GM18909 (cell line): ENCODE results near the gene ARHGEF2.
"Not testable (repeated sequence)": the region's sequence is repeated elsewhere in the genome, so short reads cannot be mapped to it uniquely, and the experiment has no call there.

ENCODE experiments used
- ATAC-seq: cut with Tn5 transposase; IDR thresholded peaks from one replicate; pipeline ENCODE4 v1.9.1; 2021; ENCODE audit warnings: mild to moderate bottlenecking; ENCODE audit not compliant: unreplicated experiment, poor library complexity

The ARHGEF2 gene

GRCh38 chr1:155947292-155947691 is 31.1 kb downstream of the ARHGEF2 start:
- ATAC-seq = no peak

- peak; percentile 28 for ATAC-seq
Measured at GRCh38 chr1:155946633-155947219, 31.6 kb downstream of the ARHGEF2 start.

GRCh38 chr1:155944444-155944799 is 33.9 kb downstream of the ARHGEF2 start:
- ATAC-seq = no peak

DNA sequence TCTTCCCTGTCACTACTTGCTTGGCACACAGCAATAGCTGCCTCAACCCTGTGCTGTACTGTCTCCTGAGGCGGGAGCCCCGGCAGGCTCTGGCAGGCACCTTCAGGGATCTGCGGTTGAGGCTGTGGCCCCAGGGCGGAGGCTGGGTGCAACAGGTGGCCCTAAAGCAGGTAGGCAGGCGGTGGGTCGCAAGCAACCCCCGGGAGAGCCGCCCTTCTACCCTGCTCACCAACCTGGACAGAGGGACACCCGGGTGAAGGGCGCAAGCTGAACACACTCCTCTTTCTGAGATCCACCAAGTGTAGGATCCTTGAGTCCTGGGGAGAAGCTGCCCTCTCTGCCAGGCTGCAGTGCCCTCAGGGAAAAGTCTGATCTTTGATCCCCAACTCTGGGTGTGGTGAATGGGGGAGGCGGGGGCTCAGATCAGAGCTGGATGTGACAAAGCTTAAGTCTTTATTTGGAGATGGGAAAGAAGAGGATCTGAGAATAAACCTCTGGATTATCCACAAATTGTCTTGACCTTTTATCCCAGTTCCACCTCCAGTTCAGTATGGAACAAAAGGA is 35.7 kb downstream of the ARHGEF2 start:
- no peak for ATAC-seq

DNA sequence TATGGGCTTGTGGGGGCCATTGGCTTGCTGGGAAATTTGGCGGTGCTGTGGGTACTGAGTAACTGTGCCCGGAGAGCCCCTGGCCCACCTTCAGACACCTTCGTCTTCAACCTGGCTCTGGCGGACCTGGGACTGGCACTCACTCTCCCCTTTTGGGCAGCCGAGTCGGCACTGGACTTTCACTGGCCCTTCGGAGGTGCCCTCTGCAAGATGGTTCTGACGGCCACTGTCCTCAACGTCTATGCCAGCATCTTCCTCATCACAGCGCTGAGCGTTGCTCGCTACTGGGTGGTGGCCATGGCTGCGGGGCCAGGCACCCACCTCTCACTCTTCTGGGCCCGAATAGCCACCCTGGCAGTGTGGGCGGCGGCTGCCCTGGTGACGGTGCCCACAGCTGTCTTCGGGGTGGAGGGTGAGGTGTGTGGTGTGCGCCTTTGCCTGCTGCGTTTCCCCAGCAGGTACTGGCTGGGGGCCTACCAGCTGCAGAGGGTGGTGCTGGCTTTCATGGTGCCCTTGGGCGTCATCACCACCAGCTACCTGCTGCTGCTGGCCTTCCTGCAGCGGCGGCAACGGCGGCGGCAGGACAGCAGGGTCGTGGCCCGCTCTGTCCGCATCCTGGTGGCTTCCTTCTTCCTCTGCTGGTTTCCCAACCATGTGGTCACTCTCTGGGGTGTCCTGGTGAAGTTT is 36.4 kb downstream of the ARHGEF2 start:
- ATAC-seq = no peak

DNA sequence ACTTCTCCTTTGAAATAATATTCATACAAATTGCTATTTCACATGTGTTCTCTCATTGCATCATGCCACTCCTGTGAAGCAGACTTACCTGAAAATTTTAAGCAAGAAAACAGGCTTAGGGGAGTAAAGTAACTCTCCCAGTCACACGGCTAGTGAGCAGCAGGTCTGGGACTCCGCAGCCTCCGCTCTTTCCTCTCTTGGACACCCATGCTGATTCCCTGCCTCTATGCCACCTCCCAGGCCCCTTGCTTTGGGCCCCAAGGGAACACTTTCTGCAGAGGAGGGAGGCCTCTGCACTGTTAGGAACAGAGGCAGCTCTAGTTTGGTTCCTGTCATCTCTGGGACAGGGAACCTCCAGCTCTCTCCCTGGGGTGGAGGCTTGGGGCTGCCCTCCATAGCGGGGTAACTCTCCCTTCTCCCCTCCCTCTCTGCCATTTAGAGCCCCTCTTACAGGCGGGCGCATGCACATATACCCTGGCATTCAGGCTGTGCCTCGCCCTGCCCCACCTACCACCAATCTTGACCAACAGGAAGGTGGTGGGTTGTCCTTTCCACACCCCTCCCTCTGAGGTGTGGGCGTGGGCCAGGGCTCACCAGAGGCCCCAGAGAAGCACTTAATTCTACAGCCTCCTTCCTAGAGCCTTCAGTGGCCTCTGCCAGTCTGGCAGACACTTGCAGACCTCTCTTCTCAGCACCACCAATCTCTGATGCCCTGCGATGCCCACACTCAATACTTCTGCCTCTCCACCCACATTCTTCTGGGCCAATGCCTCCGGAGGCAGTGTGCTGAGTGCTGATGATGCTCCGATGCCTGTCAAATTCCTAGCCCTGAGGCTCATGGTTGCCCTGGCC is 37.1 kb downstream of the ARHGEF2 start, which contains the start of gene RXFP4:
TSS of gene RXFP4 (plus strand) at position 646 of the 852 bp plus-strand sequence. CDS start at position 718, 72 bp downstream.
- ATAC-seq = no peak

- ATAC-seq = no peak
Measured at GRCh38 chr1:155940482-155940992, 37.8 kb downstream of the ARHGEF2 start.

DNA sequence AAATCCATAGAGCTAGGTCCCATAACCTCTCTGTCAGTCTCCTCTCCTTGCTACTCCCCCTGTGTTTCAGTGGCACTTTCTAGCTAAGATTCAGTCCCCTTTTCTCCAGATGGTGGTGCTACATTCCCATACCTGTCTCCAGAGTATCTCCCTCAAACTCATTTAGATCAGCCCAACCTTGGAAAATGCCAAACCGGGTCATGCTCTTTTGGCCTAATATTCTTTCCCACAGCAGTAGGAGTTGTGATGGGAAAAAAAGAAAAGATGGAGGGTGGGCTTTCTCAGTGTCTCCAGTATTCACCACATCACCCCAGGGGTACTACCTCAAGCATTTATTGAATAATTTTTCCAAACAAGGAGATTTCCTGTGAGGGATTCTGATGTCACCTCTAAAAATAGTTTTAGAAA is 40.1 kb downstream of the ARHGEF2 start:
- no peak for ATAC-seq

- no peak for ATAC-seq
Measured at GRCh38 chr1:155934936-155935590, 43.3 kb downstream of the ARHGEF2 start.

DNA sequence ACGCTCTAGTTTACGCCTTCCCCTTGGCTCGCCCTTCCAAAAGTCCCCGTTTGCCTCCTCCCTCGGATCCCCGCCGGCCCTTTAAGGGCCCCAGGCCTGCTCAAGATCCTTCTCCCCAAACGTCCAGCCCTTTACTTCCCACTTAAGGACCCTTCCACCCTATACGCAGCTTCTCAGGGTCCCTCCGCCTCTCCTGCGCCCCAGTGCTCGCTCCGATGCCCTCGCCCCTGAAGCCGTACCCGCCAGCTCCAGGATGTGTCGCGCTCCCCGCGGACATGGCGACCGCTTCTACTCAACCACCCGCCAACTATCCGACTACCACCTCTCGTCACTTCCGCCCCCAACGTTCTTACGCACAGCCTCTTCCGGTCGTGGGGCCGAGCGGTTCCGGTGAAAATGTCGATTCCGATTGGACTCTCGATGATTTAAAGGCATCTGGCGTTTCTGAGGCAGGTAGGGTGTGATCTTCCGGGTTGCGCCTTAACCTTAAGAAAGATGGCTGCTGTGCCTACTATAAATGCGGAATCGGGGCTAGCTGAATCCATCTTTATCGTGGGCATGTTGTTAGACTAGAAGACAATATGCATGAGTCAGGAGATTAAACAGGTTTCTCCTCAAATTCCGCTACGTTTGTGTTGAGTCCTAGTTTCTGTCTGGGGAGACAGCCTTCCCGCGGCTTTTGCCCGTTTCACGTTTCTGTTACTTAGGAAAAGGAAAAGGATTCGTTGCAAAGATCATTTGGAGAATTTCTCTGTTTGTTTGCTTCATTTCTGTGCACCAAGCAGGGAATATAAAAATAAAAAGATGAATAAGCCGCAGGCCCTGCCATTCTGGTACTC is 44.0 kb downstream of the ARHGEF2 start, which contains the start of gene KHDC4:
TSS of gene KHDC4 (minus strand) at position 317 of the 839 bp plus-strand sequence. CDS start at position 277, 40 bp downstream.
- peak; percentile 93 for ATAC-seq

- no peak for ATAC-seq
Measured at GRCh38 chr1:155933591-155934096, 44.7 kb downstream of the ARHGEF2 start.

DNA sequence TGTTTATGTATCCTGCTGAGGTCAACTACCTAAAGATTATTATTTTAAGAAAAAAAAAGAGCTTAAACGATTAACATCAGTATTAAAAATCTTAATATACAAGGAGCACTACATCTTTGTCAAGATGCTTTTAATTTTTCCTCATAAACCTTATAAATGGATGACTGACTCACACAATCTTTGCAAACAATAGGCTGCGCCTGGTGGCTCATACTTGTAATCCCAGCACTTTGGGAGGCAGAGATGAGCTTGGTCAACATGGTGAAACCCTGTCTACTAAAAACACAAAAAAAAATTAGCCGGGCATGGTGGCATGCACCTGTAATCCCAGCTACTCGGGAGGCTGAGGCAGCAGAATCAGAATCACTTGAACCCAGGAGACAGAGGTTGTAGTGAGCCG is 45.9 kb downstream of the ARHGEF2 start:
- no peak for ATAC-seq

GRCh38 chr1:155932081-155932480 is 46.3 kb downstream of the ARHGEF2 start:
- ATAC-seq = no peak

DNA sequence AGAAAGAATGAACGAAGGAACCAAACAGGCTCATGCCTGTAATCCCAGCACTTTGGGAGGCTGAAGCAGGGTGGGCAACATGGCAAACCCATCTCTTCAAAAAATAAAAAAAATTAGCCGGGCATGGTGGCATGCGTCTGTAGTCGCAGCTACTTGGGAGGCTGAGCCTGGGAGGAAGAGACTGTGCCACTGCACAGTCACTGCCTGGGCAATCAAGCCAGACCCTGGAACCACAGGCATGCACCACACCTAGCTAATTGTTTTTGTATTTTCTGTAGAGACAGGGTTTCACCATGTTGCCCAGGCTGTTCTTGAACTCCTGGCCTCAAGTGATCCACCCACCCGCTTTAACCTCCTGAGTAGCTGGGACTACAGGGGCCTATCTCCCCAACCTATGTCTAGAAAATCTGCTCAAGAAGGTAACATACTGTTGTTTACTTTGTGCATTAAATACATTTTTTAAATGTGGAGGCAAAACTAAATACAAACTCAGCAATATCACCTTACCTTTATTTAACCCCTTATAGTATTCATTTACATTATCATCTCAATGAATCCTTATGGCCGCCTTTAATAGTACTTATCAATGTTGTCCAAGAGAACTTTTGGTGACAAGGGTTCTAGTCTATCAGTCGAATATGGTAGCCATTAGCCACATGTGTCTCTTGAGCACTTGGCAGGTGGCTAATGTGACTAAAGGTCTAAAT is 46.9 kb downstream of the ARHGEF2 start:
- no peak for ATAC-seq

- not testable (repeated sequence) for ATAC-seq
Measured at GRCh38 chr1:155930725-155931124, 47.6 kb downstream of the ARHGEF2 start.

DNA sequence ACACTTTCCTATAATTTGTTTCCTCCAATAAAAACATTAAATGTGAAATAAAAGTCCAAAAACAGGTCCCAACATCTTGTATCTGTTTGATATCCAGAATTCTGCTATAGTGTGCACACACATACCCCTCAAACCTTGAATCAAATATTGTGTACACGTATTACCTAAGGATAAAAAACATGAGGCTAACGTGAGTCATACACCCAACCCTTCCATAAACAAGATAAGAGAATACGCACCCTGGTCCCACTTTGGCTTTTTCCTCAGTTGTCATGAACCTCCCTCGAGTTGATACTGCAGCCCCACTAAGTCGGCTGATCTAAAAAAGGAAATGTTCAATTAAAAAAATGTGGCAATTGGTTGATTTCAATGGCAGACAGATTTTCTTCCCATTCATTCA is 49.3 kb downstream of the ARHGEF2 start:
- no peak for ATAC-seq

DNA sequence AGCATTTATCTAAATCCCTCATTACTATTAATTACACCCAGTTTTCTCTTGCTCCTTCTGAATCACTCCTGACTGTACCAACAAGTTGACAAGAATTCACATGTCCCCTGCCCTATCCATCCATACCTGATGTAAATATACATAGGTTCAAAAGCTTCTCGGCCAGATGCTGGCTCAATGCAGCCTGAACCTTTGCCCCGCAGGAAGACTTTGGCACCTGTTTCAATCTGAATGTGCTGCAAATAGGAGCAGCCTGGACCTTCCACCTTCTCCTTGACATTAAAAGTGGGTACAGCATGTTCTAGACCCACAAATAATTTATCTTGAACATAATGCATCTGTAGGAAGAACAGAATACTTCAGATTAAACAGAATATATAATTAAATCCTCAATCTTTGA is 52.8 kb downstream of the ARHGEF2 start:
- ATAC-seq = no peak

DNA sequence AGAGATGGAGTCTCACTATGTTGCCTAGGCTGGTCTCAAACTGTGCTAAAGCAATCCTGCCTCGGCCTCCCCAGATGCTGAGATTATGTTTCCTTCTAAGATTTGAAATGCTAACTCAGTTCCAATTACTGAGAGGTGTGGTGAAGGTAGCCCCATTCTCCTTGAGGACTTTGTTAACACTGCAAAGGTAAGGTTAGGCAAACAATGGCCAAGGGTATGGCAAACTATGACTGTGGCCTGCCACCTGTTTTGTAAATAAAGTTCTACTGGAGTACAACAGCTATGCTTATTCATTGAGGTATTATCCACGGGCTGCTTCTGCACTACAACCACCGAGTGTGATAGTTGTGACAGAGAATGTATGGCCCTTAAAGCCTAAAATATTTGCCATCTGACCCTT is 57.6 kb downstream of the ARHGEF2 start:
- no peak for ATAC-seq
